Natural killer cell (primary cell): ENCODE measurements around the gene DIABLO. TPM values are rescaled to one million over a fixed set of nuclear protein-coding genes. Genes with fewer than 3 reads are reported as not detected.

Experiments used
- ATAC-seq, 3 donors: fragments of 150-1000 bp in 2 of 3; fragments of 200-7000 bp in 1 of 3; cut with Tn5 transposase; 1 replicate in 1 of 3; 2 replicates in 2 of 3; pipeline ENCODE4 v1.10.0; 2021; ENCODE audit warnings: mild to moderate bottlenecking in 2 of 3, moderate library complexity in 2 of 3
- DNase-seq, 2 donors: peaks; one replicate each; pipeline versions ENCODE4 v3.0.0 to v3.0.0-alpha.2; 2013 to 2021; ENCODE audit warnings: mixed read lengths in 1 of 2
- H3K27ac ChIP-seq: one replicate; pipeline ENCODE4 v1.5.1; 2013; ENCODE audit warnings: mild to moderate bottlenecking, low read length
- H3K27me3 ChIP-seq: one replicate; pipeline ENCODE4 v1.6.1; 2013; ENCODE audit warnings: low read length; ENCODE audit not compliant: control insufficient read depth, insufficient read depth
- H3K36me3 ChIP-seq: one replicate; pipeline ENCODE4 v1.6.1; 2013; ENCODE audit warnings: low read length; ENCODE audit not compliant: control insufficient read depth, insufficient read depth
- H3K4me1 ChIP-seq: one replicate; pipeline ENCODE4 v1.6.1; 2013; ENCODE audit warnings: low read length; ENCODE audit not compliant: control insufficient read depth, insufficient read depth
- H3K4me3 ChIP-seq: one replicate; pipeline ENCODE4 v1.5.1; 2013; ENCODE audit warnings: low read length
- H3K9me3 ChIP-seq: one replicate; pipeline ENCODE4 v1.6.1; 2013; ENCODE audit warnings: low read length; ENCODE audit not compliant: control insufficient read depth, insufficient read depth
- H3K27ac Mint-ChIP-seq, 2 donors: one replicate each; pipeline ENCODE4 v1.8.0; 2022; ENCODE audit warnings: mild to moderate bottlenecking in 2 of 2, mixed read lengths in 2 of 2, moderate library complexity in 1 of 2
- H3K27me3 Mint-ChIP-seq, 2 donors: one replicate each; pipeline ENCODE4 v1.8.0; 2022; ENCODE audit warnings: low read depth in 2 of 2, mixed read lengths in 2 of 2
- H3K36me3 Mint-ChIP-seq: one replicate; pipeline ENCODE4 v1.8.0; 2022; ENCODE audit warnings: mixed read lengths
- H3K4me1 Mint-ChIP-seq, 2 donors: one replicate each; pipeline ENCODE4 v1.8.0; 2022; ENCODE audit warnings: mixed read lengths in 2 of 2
- H3K4me3 Mint-ChIP-seq: one replicate; pipeline ENCODE4 v1.8.0; 2022; ENCODE audit warnings: mild to moderate bottlenecking, moderate library complexity, mixed read lengths
- H3K9me3 Mint-ChIP-seq, 2 donors: one replicate each; pipeline ENCODE4 v1.8.0; 2022; ENCODE audit warnings: mixed read lengths in 2 of 2
- CTCF ChIP-seq: fragments of 200-600 bp; IDR thresholded peaks from one replicate; pipeline ENCODE4 v1.8.0; 2022; ENCODE audit warnings: antibody characterized with exemption
- WGBS: methylation state at CpG from one replicate; pipeline ENCODE4 v1.1.7; 2013; ENCODE audit warnings: missing lambda C conversion rate; ENCODE audit not compliant: insufficient coverage; 5-methylcytosine and 5-hydroxymethylcytosine counted together
- intact Hi-C: fragments of 100-400 bp; cut with micrococcal nuclease; formaldehyde crosslinking; loops from one replicate; pipeline ENCODE4 v1.14.2; 2022
- total RNA-seq, 4 donors: library from RNA; stranded (reverse); fragments of 120-200 nt in 1 of 4; gene quantifications; one replicate each; pipeline versions ENCODE4 v1.2.3 to v1.2.4, GENCODE V29; 2013 to 2022

The DIABLO gene
- total RNA-seq: 100 to 1,000 TPM in 2 of 3 donors, 10 to 100 TPM in 1; 84.8 to 102 (median 101) TPM
- 58.8 TPM for total RNA-seq (2013)

- peak within 1 kb of the TSS; percentile 93 to 99 for H3K27ac Mint-ChIP-seq
- Histone ChIP-seq H3K9me3 (no peaks in the 10 kb centered on the region), H3K4me3 (peak within 1 kb of the TSS; percentile 93), H3K27me3 (no peaks in the 10 kb centered on the region), H3K4me1 (peaks cover 32% of the 10 kb centered on the region), H3K27ac (peak within 1 kb of the TSS; percentile 97), H3K36me3 (peaks cover 31% of the 10 kb centered on the region)
- intact Hi-C loops: loop anchor here (2.0 to 5.0 kb wide), 3 partner anchors 41 to 1539 kb away; partner anchors contain the start of genes MLEC, VPS33A and ZCCHC8
- H3K4me1 Mint-ChIP-seq: peaks cover 39 to 42% of the 10 kb centered on the region in 2 donors
- H3K36me3 Mint-ChIP-seq: no peaks in the 10 kb centered on the region
- peak; percentile 99 to 100 for DNase-seq
- peak within 1 kb of the TSS; percentile 93 for H3K4me3 Mint-ChIP-seq
- no peaks in the 10 kb centered on the region for H3K27me3 Mint-ChIP-seq
- no peak for TF ChIP-seq CTCF
- ATAC-seq: peak; percentile 86 to 96 (median 89)
- no peaks in the 10 kb centered on the region for H3K9me3 Mint-ChIP-seq
- under 1% methylated on average over 74 of the region's 74 CpGs for WGBS
Observed at GRCh38 chr12:122225683-122226365, at the start of gene DIABLO. Gene DIABLO (minus strand): TSS chr12:122226052. CDS start chr12:122226014, 38 bp downstream.

- DNase-seq (no peak), ATAC-seq (no peak)
- Histone ChIP-seq H3K4me1 (no peaks in the 10 kb centered on the region), H3K27ac (no peak overlapping the region), H3K4me3 (no peak overlapping the region), H3K36me3 (peaks cover 37% of the 10 kb centered on the region), H3K27me3 (no peaks in the 10 kb centered on the region), H3K9me3 (no peaks in the 10 kb centered on the region)
- Mint-ChIP-seq H3K4me3 (no peak overlapping the region), H3K36me3 (peaks cover 10% of the 10 kb centered on the region), H3K27ac (no peak overlapping the region), H3K9me3 (no peaks in the 10 kb centered on the region), H3K27me3 (no peaks in the 10 kb centered on the region), H3K4me1 (no peaks in the 10 kb centered on the region)
- intact Hi-C loops: no loop called here
- no peak for TF ChIP-seq CTCF
- WGBS: 69% methylated on average over 7 of the region's 8 CpGs
Observed at GRCh38 chr12:122275459-122275858, 49.6 kb upstream of the DIABLO start.

GRCh38 chr12:122266230-122266901 is 40.5 kb upstream of the DIABLO start, which contains the start of gene VPS33A:
Gene VPS33A (minus strand): TSS chr12:122266494. CDS start chr12:122266408, 86 bp downstream.
- ATAC-seq: peak; percentile 86 to 95 (median 89)
- Histone ChIP-seq H3K27ac (peak within 1 kb of the TSS; percentile 94), H3K4me3 (peak within 1 kb of the TSS; percentile 86), H3K36me3 (peaks cover 16% of the 10 kb centered on the region), H3K27me3 (no peaks in the 10 kb centered on the region), H3K9me3 (no peaks in the 10 kb centered on the region), H3K4me1 (peaks cover 16% of the 10 kb centered on the region)
- peaks cover 10 to 16% of the 10 kb centered on the region in 2 donors for H3K4me1 Mint-ChIP-seq
- intact Hi-C loops: loop anchor here (2.0 to 5.0 kb wide), 2 partner anchors 40 to 261 kb away; partner anchors contain the start of genes DIABLO, KNTC1 and RSRC2
- H3K27ac Mint-ChIP-seq: peak within 1 kb of the TSS; percentile 98 to 99
- peaks cover 0 to 2% of the 10 kb centered on the region in 2 donors for H3K27me3 Mint-ChIP-seq
- TF ChIP-seq CTCF: no peak
- WGBS: under 1% methylated on average over 56 of the region's 56 CpGs
- H3K4me3 Mint-ChIP-seq: peak within 1 kb of the TSS; percentile 97
- H3K36me3 Mint-ChIP-seq: no peaks in the 10 kb centered on the region
- DNase-seq: peak; percentile 91 to 97
- H3K9me3 Mint-ChIP-seq: no peaks in the 10 kb centered on the region
